Activated naive CD4-positive, alpha-beta T cell treated with Interleukin-2 at 50 U/mL for 16 hours (primary cell): Measurements from ENCODE around the gene STX11.
"Not testable (repeated sequence)": the region's sequence is repeated elsewhere in the genome, so short reads cannot be mapped to it uniquely, and the experiment has no call there.

Experiments
- DNase-seq: peaks from one replicate; pipeline ENCODE4 v3.0.0-alpha.2; 2020

The STX11 gene

DNA sequence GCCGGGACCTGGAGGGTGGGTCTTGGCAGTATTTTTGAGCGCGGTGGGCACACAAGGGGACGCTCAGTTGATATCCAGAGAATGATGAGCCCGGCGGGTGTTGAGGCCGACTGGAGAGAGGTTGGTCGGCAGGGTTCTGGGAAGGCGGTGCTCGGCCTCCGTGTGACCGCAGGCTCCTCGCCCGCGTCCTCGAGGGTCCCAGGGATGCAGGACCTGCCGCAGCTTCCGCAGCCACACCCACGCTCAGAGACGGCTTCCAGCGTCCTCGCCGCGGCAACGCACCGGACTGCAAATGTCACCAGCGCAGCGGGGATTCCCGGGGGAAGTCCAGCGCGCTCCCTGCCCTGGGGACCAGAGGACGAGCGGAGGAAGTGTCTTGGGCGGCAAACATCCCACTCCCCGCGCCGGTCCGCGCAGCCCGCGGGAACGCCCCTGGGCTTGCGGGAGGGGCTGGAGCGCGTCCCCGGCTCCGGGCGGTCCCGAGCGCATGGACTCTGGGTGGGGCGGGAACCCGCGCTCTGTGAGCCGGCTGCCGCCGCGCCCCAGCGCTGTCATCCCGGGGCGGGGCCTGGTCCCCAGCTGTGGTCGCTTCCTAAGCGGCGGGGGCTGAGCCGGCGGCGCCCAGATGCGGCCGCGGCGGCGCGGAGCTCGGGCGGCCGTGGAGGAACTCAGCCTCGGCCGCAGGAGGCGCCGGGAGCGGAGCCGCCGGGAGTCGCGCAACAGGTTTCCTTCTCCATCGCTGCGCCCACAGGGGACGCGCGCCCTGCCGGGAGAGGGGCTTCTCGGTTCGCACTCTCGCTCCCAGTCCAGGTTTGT lies at the start of gene STX11:
Gene STX11, plus strand, starts transcription at position 624 of the 816 bp plus-strand sequence. CDS start 36,111 bp downstream, outside the sequence.
- DNase-seq: peak; percentile 80

DNA sequence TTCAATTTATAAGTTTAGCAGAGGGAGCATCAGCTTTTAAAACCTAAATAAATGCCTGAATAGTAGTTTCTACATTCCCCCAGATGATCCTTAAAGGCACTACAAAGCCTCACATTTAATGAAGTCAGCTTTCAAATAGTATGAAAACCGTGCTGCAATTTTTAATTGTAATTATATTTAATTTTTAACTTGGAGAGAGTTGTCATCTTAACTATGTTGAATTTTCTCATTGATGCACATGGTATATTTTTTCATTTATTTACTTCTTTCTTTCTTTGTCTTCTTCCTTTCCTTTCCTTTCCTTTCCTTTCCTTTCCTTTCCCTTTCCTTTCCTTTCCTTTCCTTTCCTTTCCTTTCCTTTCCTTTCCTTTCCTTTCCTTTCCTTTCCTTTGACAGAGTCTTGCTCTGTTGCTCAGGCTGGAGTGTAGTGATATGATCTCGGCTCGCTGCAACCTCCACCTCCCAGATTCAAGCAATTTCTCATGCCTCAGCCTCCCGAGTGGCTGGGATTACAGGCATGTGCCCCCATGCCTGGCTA lies 47.2 kb upstream of the STX11 start:
- no peak for DNase-seq

DNA sequence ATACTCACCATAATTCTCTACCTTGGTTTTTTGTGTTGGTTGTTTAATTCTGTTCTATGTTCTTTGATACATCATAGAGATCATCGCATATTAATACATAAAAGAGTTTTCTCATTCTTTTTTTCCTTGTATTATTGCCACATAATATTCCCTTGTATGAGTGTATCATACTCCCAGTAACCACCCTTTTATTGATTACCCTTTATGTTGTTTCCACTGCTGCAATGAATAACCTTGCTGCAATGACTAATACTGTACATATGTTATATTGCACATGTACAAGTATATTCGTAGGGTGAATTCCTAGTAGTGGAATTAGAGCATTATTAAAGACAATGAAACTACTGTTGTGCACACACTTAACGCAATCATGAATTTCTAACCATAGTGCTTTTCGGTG lies 45.8 kb upstream of the STX11 start:
- no peak for DNase-seq

DNA sequence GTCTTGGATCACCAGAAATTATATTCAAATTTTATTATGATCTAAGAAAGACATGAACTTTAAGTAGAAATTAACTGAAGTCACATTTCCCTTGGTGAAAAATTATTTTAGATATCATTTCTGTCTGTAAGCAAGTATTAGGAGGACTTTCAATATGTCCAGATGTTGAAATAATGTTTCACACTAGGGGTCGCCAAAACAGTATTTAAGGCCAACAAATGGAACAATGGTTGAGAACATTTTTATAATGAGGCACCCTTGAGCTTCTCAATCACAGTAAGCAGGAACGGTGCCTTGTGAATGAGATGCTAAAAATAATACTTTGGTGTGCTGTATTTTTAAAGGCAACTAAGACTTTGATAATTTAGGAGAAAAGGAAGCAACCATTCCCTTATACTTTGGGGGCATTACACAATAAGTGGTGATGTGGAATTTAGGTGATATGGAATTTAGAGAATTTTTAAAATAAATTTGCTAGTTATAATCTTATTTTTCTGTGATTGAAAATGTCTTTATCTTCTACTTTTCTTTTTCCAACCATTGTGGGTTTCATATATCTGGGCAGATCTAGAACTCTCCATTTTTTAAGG lies 45.3 kb upstream of the STX11 start:
- DNase-seq: no peak

DNA sequence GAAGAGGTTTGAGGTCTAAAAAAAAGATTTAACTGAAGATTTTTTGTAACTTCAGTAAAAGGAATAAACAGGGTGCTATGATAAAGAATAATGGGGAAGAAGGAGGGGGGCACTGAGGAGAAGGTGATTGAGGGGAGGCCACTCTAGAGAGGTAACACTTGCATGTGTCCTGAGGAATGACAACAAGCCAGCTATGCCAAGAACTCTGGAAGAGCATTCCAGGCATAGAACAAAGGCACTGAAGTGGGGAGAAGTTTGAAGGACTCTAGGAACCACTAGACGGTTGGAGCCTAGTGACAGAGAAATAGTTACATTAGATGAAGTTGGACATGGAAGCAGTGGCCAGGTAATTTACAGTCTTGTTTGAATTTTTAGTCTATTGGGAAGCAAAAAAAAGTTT lies 44.1 kb upstream of the STX11 start:
- no peak for DNase-seq

DNA sequence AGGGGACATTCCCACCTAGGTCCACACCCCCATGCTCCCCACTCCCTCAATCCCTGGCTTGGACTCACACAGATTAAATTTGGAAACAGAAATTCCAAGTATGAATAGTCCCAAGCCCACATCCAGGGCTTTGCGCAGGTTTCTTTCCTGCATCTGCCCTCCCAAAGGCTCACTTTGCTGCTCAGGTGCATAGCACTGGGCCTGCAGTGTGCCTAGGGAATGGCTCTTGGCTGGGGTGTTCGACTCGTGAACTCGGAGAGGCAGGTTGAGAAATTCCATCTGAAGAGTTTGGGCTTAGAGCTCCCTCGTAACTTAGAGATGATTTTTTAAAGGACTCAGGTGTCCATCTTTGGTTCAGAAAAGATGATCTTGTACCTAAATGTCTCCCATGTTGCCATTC lies 40.1 kb upstream of the STX11 start:
- no peak for DNase-seq

DNA sequence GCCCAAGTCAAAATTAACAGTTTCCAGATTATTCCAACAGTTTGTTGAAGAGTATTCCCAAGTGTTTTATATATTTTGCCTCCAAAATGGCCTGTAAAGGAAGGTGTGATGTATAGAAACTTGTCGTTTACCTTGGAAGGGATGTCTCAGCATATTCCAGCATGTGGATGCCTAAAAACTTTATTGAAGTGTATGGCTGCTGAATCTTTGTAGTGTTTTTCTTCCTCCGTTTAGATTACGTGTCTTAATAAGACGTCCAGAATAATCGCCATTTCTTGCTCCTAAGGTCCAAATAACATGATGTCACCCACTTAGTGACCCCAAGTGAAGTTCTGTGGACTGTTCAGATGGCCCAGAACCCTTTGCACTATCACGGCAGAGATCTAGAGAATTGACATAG lies 37.0 kb upstream of the STX11 start:
- DNase-seq: no peak

DNA sequence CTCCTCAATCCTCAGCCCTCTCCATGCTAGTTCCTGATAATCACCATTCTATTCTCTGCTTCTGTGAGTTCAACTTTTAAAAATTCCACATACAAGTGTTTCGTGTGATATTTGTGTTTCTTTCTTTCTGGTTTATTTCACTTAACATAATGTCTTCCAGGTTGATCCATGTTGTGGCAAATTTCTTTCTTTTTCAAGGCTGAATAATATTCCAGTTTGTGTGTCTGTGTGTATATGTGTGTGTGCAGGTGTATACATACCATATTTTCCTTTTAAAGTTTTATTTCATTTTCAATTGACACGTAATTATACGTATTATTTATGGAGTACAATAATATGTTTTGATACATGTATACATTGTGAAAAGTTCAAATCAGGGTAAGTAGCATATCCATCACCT lies 35.1 kb upstream of the STX11 start:
- DNase-seq: no peak

DNA sequence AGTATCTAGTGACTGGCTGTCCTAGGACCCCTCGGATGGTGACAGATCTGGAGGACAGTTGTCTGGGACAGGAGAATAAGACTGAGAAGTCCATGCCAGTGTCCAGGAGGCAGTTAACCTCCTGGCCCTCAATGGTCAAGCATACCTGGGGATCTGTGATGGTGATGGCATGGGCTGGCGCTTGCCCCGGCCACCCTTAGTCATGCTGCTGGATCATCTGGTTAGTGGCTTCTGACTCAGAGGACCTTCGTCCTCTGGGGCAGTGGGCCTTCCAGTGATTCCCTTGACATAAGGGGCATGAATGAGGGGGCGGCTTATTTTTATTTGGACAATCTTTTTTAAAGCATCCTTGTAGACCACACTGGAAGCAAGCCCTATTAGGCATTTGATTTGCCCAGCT lies 30.9 kb upstream of the STX11 start:
- no peak for DNase-seq

DNA sequence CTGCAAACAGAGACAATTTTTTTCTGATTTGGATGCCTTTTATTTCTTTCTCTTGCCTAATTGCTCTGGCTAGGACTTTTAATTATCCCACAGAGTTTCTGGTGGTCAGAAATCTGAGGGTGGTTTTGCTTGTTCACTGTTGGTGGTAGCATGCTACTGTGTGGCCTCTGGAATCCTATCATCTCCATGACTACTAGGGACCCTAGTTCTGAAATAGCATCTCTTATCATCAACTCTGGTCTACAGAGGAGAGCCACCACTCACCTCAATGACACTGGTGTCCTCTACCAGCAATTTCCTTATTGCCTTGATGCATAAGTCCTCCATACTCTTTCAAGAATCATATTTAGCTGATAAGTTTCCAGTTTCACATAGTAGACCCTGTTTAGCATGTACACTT lies 27.5 kb upstream of the STX11 start:
- DNase-seq: no peak

DNA sequence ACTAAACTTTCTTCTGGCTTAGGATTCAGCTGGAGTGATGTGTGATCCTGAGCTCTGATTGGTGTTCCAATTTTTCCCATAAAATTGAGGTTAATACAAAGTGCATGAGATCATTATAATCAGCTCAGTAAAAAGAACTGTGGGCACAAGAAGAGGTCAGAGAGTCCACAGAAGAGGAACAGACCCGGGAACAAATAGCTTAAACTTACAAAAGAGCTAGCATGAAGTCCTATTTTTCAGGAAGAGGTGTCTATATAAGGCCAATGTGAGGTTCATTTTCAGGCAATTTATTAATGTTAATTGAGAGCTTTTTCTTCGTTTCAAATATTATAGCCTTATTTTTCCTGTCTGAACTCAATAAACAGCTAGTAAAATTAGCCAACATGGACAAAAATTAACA lies 26.9 kb upstream of the STX11 start:
- DNase-seq: no peak

DNA sequence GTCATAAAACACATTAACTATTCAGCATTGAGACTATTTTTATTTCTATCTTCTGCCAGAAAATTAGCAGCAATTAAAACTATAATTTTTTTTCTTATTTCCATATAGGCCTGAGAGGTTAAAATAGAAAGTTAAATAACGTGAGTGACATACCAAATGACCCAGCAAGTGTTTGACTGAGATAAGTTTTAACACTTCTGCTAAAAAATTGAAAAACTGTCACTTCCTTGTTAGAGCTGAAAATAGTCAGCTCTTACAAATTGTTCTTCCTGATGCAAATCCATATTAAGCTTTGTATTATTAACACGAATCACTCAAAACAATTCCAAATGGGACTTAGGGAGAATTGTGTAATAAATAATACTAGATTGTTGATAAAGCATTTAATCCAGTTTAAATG lies 26.5 kb upstream of the STX11 start:
- DNase-seq: no peak

DNA sequence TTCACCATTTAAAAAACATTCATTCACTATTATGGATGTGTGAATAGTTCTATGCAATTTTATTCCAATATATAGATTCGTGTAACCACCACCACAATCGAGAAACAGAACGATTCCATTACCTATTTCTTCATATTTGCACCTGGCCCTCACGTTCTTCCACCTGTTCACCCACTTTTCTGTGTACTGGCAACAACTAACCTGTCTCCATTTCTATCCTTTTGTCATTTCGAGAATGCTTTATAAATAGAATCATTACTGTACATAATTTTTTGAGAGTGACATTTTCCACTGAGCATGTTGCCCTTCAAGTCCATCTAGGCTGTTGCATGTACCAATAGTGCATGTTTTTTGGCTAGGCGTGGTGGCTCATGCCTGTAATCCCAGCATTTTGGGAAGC lies 23.2 kb upstream of the STX11 start:
- no peak for DNase-seq

DNA sequence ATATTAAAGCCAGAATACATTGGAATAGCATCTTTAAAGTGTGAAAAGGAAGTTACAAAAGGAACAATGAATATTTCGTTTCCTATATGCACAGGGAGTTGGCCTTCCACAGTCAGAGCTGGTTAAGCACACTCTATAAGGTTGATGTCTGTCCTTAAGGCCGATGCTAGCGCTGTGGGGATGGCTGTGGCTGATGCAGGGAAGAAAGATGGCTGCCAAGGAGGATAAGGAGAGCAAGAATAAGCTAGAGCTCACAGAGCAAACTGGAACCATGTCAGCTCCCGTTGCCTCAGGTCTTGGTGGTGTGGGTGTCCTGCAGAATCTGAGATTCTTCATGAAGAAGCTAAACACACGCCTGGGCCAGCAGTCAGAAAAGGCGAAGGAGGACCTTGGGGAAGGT lies 20.8 kb upstream of the STX11 start:
- DNase-seq: no peak

DNA sequence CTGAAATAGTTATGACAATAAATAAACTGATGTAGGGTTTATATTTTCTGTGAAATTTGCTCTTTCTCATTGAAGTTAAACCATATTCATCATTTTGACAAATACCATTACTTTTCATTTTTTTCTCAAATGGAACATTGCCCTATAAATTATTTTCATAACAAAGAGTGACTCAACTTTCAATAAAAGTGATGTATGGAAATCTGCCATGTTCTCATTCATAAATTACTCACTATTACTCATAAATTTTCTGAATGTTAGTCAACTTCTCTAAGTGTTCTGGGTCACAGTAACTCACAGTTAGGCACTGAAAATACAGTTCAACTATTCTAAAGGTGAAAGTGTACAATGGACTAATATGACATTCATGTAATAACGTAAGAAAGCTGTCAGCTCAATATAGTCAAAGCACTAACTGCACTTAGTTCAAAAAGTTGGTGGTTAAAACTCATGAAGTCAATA lies 19.0 kb upstream of the STX11 start:
- DNase-seq: no peak

DNA sequence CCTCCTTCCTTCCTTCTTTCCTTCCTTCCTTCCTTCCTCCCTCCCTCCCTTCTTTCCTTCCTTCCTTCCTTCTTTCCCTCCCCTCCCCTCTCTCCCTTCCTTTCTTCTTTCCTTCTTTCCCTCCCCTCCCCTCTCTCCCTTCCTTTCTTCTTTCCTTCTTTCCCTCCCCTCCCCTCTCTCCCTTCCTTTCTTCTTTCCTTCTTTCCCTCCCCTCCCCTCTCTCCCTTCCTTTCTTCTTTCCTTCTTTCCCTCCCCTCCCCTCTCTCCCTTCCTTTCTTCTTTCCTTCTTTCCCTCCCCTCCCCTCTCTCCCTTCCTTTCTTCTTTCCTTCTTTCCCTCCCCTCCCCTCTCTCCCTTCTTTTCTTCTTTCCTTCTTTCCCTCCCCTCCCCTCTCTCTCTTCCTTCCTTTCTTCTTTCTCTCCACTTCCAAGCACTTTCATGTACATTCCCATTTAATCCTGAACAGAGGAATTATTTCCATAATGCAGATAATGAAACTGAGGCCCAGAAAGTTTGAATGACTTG lies 18.1 kb upstream of the STX11 start:
- DNase-seq: not testable (repeated sequence)

DNA sequence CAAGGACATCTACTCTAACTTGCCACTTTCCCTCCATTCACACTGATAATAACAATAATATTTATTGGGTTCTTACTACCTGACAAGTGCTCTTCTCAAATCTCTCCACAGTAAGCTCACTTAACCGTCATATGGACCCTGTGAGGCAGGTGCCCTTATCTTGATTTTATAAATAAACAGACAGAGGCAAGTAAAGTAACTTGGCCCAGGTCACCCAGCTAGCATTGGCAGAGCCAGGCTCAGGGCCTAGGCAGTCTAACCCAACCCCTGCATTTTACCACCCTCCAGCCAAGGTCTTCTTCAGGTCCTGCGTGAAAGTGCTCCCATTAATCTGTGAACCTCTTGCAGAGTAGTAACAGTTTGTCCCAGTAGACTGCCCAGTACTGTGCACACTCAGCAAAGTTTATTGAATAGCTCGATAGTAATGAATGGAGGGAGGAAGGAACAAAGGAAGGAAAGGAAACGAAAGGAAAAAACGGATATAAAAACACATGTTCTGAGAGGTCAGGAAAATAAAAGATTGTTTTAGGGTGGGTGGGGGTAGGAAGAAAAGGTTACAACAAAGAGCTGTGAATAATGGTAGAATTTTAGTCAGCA lies 17.0 kb upstream of the STX11 start:
- DNase-seq: no peak

DNA sequence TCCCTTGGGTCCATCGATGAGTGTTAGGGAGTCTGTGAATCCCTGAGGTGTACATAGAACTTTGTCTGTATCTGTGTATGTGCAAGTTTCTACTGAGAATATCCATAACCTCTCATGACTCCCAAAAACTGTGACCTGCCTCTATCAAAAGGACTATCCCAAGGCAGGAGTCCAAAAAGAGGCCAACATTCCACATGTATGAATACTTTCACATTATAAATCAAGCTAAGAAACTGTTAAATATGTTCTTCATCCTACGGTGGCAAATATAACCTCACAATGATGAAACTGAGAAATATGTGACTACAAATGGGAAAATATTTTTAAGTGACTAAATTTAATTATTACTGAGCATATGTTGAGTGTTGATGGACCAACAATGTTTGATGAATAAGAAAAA lies 16.1 kb upstream of the STX11 start:
- no peak for DNase-seq

DNA sequence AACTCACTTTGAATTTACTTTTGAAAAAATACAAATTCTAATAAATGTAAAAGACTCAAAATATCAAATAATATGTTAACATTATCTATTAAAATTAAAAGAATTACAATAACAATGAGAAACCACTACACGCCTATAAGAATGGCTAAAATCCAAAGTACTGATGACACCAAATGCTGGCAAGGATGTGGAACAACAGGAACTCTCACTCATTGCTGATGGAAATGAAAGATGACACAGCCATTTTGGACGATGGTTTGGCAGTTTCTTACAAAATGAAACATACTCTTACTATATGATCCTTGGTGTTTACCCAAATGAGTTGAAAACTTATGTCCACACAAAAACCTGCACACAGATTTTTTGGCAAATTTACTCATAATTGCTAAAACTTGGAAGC lies 15.6 kb upstream of the STX11 start:
- DNase-seq: no peak

DNA sequence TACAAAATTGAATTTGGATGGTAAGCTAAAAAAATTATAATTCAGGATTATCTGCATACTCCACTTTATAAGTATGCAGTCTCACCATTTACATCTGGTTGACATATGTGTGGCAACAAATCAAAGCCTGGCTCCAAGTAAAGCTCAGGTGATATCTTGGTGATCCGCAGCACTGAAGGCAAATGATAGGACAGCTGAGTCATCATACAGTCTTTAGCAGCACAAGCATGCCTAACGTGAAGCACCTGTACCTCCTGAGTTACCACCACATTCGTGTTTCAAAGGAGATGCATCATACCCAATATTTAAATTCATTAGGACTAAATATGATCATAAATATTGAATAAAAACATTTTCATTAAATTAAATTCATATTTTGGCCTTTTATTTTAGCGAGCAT lies 11.8 kb upstream of the STX11 start:
- no peak for DNase-seq

DNA sequence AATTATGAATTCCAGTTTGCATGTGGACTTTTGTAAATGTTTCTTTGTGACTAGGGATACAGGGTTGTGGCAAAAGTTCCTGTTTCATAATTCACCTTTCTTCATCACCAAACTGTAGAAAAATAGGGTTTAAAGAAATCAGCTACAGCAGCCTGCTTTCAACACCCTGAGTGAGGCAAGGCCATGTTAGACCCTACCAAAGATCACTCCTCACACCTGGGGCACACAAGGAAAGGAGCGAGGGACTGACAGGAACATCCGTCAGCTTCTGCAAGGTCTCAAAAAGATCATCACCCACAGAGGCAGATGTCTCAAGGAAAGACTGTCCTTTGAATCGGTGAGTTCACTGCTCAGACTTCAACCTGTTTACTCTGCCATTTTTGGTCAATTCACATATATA lies 10.5 kb upstream of the STX11 start:
- DNase-seq: no peak

DNA sequence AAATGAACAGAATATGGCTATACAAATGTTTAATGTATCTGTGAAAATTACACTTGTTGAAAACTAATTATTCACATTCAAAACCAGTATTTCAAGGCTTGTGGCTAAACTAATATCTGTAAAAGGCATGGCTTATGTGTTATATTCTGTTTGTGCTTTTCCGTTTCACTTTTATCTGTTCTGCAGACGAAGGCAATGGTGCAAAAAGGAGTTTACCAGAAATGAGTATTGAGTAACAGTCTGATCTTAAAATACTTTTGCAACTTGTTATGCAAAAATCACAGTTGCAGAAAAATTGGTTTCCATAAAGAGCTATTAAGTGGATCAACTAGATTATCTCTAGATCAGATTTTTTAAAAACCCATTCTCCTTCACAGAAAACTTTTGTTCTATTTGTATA lies 9.4 kb upstream of the STX11 start:
- DNase-seq: no peak

DNA sequence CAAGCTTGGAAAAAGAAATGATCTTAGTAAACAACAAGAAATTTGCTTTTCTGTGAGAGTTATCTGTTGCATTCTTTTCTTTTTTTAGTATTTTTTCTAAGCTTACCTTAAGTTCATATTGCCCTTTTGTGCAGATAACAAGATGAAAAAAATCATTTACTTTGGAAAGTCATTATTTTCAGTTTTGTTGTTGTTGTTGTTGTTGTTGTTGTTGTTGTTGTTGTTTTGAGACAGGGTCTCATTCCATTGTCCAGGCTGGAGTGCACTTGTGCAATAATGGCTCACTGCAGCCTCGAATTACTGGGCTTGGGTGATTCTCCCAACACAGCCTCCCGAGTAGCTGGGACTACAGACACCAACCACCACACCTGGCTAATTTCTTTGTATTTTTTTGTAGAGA lies 8.8 kb upstream of the STX11 start:
- DNase-seq: no peak

DNA sequence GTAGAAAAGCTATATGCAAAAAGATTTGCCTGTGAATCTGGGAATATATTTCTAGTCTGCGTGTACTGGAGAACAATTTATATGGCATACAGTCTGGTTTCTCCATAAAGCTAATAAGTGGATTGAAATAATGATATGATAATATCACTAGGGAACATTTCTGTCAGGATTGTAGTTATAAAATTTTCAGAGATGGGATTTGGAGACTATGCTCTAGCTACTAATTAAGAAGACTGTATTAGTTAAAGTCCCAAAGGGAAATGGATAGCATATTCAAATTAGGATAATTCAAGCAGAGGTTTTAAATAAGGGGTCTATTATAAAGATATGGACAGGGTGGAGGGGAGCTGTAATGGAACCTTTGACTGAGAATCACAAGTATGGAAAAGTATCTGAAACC lies 7.2 kb upstream of the STX11 start:
- DNase-seq: no peak
